ENCODE measurements around the gene ARAP3. TPM values are rescaled to one million over a fixed set of nuclear protein-coding genes. Genes with fewer than 3 reads are reported as not detected.
A peak's percentile ranks its signal among the peaks of the same experiment; 100 is the strongest.

The ARAP3 gene
- total RNA-seq, 1 donor from 2014 or later = 2.4 TPM

- no peak for DNase-seq (ENCODE audit: low spot score in 2 of 2)
These were observed 8.9 kb downstream of the ARAP3 start for GRCh38 chr5:141672841-141673813.

DNA sequence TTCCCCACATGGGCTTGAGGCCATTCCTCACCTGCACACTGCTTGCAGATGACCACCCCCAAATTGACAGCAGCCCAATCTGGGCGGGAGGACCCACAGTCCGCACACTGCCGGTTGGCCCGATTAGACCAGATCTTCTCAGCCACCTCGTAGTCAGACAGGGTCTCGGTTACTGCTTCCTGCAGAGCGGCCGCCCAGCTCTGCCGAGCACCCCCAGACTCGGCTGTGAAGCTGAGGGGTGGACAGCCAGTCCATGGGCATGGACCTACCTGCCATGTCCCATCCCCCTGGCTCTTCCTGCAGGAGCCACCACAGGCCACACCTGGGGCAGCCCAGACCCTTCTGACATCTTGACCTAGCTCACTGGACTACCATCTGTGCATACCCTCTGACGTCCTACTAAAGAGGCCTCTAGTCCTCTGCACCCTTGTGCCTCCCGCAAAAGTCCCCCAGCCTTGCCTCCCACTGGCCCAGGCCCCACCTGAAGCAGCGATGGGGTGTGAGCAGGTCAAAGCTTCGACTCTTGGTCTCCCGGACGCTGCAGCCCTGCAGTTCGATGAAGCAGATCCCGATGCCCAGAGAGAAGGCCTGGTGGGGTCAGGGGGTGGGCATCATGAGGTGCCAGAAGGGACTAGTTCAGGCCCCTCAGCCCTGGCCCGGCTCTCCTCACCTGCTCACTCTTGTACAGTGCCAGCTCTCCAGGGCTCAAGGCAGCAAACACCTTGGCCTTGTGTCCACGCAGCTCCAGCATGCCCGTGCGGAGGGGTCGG lies 9.8 kb downstream of the ARAP3 start:
- FAIRE-seq (no peak), DNase-seq (ENCODE audit: low spot score in 2 of 2) (no peak)

More at GRCh38 chr5:141672841-141673813, 8.9 kb downstream of the ARAP3 start:
- no peak for FAIRE-seq

DNA sequence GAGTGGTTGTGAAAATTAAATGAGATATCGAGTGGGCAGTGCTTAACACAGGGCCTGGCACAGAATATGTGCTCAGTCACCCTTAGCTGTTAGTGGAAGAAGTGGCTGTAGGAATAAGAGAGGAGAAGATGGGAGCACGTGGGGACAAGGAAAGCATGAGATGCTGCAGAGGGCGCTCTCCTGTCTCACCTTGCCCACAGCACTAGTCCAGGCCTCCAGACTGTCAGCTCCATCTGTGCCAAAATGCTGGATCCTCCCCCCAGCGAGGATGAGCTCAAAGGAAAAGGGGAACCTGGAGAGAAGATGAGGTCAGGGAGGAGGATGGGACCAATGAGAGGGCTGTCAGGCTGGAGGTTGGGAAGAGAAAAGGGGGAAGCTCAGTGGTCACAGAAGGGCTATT lies 12.5 kb downstream of the ARAP3 start:
- DNase-seq (ENCODE audit: low spot score in 2 of 2) = no peak
- FAIRE-seq = no peak

DNA sequence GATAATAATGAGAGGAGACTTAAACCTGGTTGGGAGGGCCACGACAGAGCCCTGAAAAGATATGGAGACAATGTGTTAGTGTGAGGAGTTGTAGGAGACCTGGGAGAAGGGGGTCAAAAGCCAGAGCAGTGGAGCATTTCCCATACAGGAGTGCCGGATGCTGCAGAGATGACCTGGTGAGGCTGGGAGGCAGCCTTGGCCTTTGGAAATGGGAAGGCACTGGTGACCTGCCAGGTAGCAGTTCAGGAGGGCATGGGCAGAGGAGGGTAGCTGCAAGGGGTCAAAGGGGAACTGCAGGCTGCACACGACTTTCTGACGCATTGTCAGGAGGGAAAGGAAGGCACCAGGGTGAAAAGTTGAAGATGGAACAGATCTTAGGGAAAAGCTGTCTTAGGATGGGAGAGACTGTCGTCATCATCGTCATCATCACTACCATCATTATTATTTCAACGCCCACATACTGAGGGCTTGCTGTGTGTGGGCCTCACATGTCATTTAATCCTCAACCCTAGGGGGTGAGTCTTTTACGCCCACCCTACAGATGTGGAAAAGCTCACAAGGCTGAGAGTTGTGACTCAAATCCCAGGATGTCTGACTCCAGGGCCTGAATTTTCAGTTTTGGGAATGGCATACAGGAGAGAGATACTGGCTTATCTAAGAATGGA lies 13.3 kb downstream of the ARAP3 start:
- DNase-seq (ENCODE audit: low spot score in 2 of 2) = no peak
- FAIRE-seq = no peak

DNA sequence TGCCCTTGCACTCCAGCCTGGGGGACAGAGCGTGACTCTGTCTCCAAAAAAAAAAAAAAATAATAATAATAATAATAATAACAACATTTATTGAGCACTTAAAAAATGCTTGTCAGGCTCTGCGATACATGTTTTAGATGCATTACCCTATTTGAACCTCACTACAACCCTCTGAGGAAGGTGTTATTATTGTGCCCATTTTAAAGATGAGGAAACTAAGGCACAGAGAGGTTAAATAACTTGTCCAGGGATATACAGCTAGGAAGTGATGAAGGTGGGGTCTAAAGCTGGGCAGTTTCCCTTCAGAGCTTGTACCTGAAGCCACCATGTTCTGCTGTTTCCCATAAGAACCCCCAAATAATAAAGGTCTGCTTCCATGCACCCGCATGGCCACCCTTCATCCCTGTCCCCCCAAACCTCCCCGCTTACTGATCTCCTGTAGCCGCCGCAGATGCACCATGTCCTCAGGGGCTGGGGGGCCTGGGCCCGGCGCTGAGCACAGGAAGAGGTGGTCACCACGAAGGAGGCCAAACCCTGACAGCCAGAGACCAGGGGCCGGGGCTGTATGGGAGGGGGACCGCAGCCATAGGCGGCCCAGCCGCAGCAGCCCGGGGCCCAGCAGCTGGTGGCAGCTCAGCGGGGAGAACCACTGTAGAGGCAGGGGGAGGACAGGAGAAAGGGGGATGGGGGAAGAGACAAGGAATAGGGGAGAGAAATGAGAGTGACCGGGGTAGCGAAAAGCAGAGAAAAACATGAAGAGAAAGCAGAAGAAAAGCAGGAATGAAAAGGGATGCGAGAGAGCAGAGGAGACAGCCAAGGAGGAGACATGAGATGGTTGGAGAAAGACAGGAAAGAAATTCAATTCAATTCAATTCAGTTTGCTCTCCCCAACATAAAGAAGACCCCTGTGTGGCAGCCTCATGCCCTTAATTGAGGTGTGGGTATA lies 15.8 kb downstream of the ARAP3 start:
- no peak for FAIRE-seq

GRCh38 chr5:141664733-141665461 lies 17.1 kb downstream of the ARAP3 start:
- DNase-seq (ENCODE audit: low spot score in 2 of 2) (peak; percentile 72 to 81), FAIRE-seq (no peak)

More for the DNA sequence above, 15.8 kb downstream of the ARAP3 start:
- no peak for DNase-seq (ENCODE audit: low spot score in 2 of 2)

DNA sequence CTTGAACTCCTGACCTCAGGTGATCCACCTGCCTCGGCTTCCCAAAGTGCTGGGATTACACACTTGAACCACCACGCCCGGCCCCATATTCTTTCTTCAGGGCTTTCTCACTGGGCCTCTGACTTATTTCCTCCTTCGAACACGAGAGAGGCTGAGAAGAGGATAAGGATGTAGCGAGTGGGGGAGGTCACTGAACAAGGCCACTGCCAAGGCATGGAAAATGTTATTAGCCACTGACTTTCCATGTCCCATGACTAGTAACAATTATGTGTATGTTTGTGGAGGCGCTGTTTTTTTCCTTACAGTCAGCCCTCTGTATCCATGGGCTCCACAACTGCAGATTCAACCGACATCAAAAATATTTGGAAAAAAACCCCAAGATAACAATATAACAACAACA lies 18.5 kb downstream of the ARAP3 start:
- no peak for DNase-seq (ENCODE audit: low spot score in 2 of 2)
- FAIRE-seq = no peak

GRCh38 chr5:141662028-141662427 lies 20.0 kb downstream of the ARAP3 start:
- FAIRE-seq = no peak
- no peak for DNase-seq (ENCODE audit: low spot score in 2 of 2)

DNA sequence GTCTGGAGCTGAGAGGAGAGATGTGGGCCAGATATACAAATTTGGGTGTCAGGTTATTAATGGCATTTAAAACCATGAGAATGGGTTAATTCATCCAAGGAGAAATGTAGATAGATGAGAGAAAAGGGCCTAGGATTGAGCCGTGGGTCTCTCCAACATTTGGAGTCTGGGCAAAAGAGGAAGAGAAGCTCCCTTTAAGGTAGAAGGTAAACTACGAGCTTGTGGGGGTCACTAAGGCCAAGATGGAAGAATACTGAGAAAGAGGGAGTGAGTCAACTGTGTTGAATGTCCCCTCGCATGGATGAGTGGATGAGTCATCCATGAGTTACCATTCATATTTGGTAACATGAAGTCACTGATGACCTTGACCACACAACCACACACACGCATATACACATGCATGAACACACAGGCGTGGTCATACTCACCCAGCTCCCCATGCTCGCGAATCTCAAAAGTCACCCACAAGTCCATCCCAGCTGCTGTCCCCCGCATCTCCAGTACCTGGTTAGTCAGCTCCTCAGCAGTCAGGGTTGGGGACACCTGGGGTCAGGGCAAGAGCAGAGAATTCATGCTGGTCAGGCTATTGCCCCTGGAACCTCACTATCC lies 24.0 kb downstream of the ARAP3 start:
- no peak for FAIRE-seq

GRCh38 chr5:141657404-141657803 lies 24.6 kb downstream of the ARAP3 start:
- no peak for FAIRE-seq
- DNase-seq (ENCODE audit: low spot score in 2 of 2) = no peak

More for the DNA sequence above, 24.0 kb downstream of the ARAP3 start:
- no peak for DNase-seq (ENCODE audit: low spot score in 2 of 2)

- no peak for FAIRE-seq
- DNase-seq (ENCODE audit: low spot score in 2 of 2) = no peak
These were observed 25.6 kb downstream of the ARAP3 start for GRCh38 chr5:141656396-141656795.

- DNase-seq (ENCODE audit: low spot score in 2 of 2) (no peak), FAIRE-seq (no peak)
These were observed 27.0 kb downstream of the ARAP3 start for GRCh38 chr5:141655020-141655419.

DNA sequence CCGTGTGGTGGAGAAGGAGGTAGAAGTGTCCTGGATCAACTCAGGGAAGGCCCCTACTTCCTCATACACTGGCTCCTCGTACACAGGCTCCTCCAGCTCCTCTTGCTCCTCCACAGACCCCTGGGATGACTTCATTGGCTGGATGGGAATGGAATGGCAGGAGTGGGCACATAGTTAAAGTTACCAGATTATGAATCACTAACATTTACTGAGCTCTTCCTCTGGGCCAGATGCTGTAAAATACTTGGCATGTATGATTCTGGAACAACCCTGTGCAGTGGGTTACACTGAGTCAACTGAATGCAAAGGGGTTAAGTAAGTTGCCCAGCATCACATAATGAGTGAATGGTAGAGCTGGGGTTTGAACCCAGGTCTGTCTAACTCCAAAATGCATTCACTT lies 27.7 kb downstream of the ARAP3 start:
- DNase-seq (ENCODE audit: low spot score in 2 of 2) (no peak), FAIRE-seq (no peak)

- FAIRE-seq = no peak
- no peak for DNase-seq (ENCODE audit: low spot score in 2 of 2)
These were observed 30.3 kb downstream of the ARAP3 start for GRCh38 chr5:141651728-141652105.

DNA sequence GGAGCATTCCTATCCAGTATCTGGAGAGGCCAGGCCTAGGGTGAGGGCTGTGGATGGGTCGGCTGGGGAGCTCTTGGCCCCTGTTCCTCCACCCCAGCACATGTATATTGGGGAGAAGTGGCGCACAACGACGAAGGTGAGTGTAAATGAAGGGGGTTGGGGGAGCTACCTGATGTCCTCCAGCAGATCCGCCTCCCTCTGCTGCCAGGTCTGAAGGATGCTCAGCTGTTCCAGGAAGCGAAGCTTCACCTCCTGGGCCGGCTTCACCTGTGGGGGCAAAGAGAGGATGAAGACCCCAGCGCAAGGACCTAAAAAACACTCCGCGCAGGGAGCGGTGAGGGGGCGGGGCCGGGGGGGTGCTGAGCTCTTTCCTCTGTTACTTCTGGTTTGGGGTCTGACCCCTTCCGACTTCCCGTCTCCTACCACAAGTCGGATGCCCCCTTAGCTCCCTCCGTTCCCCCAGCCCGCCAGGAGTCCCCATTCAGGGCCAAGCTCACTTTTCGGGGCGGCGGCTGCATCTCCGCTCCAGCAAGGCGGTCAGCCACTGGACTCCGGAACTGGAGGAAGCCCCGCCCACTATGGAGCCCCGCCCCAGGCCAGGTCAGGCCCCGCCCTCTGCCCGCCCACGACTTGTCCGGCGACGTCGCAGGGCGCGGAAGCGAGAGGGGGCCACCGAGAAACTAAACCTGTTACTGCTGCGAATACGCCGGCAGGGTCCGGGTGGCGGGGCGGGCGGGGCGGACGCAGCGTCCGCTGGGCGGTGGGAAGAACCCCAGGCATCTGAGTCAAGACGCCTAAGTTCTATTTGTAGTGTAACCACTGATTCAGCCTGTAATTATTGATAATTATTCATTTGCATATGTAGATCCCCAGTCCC lies 30.9 kb downstream of the ARAP3 start, which contains the start of gene FCHSD1:
TSS of gene FCHSD1 (minus strand) at position 568 of the 877 bp plus-strand sequence. CDS start at position 518, 50 bp downstream.
- DNase-seq (ENCODE audit: low spot score in 2 of 2) = peak; percentile 89 to 99
- no peak for FAIRE-seq

GRCh38 chr5:141649972-141650371 lies 32.1 kb downstream of the ARAP3 start:
- DNase-seq (ENCODE audit: low spot score in 2 of 2) = no peak
- no peak for FAIRE-seq

DNA sequence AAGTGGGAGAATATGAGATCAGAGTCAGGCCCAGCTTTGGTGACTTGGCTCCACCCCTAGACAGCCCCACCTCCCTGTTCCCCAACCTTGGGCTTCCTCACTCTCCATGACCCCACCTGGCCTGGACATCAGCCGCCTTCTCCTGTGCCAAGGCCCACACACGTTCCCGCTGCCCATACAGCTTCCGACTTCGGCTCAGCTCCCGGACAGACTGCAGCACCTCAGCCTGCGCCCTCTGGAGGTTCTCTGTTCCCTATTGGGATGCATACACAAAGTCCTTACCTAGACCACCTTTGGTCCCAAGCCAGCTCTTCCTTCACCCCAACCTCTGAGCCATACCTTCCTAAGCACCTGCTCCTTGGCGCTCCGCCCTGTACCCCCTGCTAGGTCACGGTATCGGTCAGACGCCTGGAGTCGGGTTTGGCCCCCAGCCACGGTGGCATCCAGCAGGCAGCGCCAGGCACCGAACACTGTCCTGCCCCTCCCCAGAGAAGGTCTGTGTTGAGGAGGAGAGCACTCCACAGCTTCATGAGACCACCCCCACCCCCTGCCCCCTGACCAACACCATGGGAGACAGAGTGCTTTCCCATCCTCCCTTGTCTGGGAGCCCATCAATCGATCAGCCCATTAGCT lies 32.9 kb downstream of the ARAP3 start:
- FAIRE-seq (no peak), DNase-seq (ENCODE audit: low spot score in 2 of 2) (no peak)
